Ovary (tissue), 3 donors: Measurements from ENCODE around the gene MAP3K10.

ENCODE experiments used
- CTCF ChIP-seq, 3 donors: fragments of 450-650 bp in 2 of 3; fragments of 200-600 bp in 1 of 3; IDR thresholded peaks; one replicate each; pipeline versions ENCODE4 v1.5.1 to v1.8.0; 2016 to 2022; ENCODE audit warnings: antibody characterized with exemption in 3 of 3, mild to moderate bottlenecking in 1 of 3
- EP300 ChIP-seq: sonication (generic); formaldehyde crosslinking; IDR thresholded peaks from one replicate; pipeline ENCODE4 v1.6.1; 2017; ENCODE audit warnings: antibody characterized with exemption
- donor health status: DM: no; HTN: no; CAD: no.

DNA sequence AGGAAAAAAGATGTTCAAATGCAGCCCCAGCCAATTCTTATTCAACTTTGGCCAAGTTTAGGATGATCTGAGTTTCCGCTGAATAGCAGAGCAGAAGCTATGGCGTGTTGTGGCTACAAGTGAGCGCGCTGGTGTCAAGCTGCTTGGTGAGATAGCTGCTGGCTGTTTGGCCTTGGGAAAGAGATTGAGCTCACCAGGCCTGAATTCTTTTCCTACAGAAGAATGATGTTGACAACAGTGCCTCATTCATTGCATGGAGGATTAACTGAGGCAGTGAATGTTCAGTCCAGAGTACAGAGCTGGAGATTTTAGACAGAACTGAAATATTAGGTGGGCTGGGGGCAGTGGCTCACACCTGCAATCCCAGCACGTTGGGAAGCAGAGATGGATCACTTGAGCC, 31.5 kb upstream of the MAP3K10 start:
- TF ChIP-seq CTCF (IDR thresholded peaks at IDR 0.05) (no peak), EP300 (no peak)
